HL-60 (cell line): Measurements from ENCODE around the gene ABCA7.

ENCODE experiments used
- DNase-seq, 2 experiments: peaks; one replicate each; pipeline ENCODE4 v3.0.0-alpha.2; 2010 to 2020; ENCODE audit warnings: low read depth in 1 of 2, low spot score in 1 of 2
- H3K27ac ChIP-seq: fragments of 250-450 bp; sonication (Bioruptor Pico); replicated peaks from 2 replicates; pipeline ENCODE4 v1.5.1; 2020; ENCODE audit warnings: mild to moderate bottlenecking, moderate library complexity
- H3K27me3 ChIP-seq: fragments of 250-450 bp; sonication (Bioruptor Pico); 2 replicates; pipeline ENCODE4 v1.5.1; 2021; ENCODE audit warnings: mild to moderate bottlenecking, moderate library complexity; ENCODE audit not compliant: insufficient read depth, poor library complexity, severe bottlenecking
- H3K4me3 ChIP-seq: replicated peaks from 2 replicates; pipeline ENCODE4 v1.5.1; 2011; ENCODE audit warnings: mild to moderate bottlenecking, control low read depth, low read length; ENCODE audit not compliant: insufficient read depth
- GABPA ChIP-seq: IDR thresholded peaks from 2 replicates; pipeline ENCODE4 v1.6.1; 2012; ENCODE audit warnings: low read depth
- POLR2AphosphoS5 ChIP-seq: IDR thresholded peaks from 2 replicates; pipeline ENCODE4 v1.6.1; 2012; ENCODE audit warnings: low read depth
- SPI1 ChIP-seq: IDR thresholded peaks from 2 replicates; pipeline ENCODE4 v1.6.1; 2012; ENCODE audit warnings: low read depth, mild to moderate bottlenecking, borderline replicate concordance
- TF ChIP-seq, protein P1 (sequence below): IDR thresholded peaks from one replicate; pipeline ENCODE4 v1.5.1; 2011; ENCODE audit warnings: low read length, control low read depth, inconsistent platforms; ENCODE audit not compliant: insufficient read depth
- TF ChIP-seq, protein P2 (sequence below): IDR thresholded peaks from 2 replicates; pipeline ENCODE4 v1.6.1; 2012; ENCODE audit warnings: low read depth; ENCODE audit not compliant: insufficient replicate concordance

ABCA7 gene

GRCh38 chr19:1027650-1028061 lies 12.3 kb upstream of the ABCA7 start:
- TF ChIP-seq, protein P1, sequence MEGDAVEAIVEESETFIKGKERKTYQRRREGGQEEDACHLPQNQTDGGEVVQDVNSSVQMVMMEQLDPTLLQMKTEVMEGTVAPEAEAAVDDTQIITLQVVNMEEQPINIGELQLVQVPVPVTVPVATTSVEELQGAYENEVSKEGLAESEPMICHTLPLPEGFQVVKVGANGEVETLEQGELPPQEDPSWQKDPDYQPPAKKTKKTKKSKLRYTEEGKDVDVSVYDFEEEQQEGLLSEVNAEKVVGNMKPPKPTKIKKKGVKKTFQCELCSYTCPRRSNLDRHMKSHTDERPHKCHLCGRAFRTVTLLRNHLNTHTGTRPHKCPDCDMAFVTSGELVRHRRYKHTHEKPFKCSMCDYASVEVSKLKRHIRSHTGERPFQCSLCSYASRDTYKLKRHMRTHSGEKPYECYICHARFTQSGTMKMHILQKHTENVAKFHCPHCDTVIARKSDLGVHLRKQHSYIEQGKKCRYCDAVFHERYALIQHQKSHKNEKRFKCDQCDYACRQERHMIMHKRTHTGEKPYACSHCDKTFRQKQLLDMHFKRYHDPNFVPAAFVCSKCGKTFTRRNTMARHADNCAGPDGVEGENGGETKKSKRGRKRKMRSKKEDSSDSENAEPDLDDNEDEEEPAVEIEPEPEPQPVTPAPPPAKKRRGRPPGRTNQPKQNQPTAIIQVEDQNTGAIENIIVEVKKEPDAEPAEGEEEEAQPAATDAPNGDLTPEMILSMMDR, result no peak
- TF ChIP-seq, protein P2, sequence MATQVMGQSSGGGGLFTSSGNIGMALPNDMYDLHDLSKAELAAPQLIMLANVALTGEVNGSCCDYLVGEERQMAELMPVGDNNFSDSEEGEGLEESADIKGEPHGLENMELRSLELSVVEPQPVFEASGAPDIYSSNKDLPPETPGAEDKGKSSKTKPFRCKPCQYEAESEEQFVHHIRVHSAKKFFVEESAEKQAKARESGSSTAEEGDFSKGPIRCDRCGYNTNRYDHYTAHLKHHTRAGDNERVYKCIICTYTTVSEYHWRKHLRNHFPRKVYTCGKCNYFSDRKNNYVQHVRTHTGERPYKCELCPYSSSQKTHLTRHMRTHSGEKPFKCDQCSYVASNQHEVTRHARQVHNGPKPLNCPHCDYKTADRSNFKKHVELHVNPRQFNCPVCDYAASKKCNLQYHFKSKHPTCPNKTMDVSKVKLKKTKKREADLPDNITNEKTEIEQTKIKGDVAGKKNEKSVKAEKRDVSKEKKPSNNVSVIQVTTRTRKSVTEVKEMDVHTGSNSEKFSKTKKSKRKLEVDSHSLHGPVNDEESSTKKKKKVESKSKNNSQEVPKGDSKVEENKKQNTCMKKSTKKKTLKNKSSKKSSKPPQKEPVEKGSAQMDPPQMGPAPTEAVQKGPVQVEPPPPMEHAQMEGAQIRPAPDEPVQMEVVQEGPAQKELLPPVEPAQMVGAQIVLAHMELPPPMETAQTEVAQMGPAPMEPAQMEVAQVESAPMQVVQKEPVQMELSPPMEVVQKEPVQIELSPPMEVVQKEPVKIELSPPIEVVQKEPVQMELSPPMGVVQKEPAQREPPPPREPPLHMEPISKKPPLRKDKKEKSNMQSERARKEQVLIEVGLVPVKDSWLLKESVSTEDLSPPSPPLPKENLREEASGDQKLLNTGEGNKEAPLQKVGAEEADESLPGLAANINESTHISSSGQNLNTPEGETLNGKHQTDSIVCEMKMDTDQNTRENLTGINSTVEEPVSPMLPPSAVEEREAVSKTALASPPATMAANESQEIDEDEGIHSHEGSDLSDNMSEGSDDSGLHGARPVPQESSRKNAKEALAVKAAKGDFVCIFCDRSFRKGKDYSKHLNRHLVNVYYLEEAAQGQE, result no peak
- TF ChIP-seq SPI1 (no peak), POLR2AphosphoS5 (no peak)
- no peaks in the 10 kb centered on the region for H3K27me3 ChIP-seq
- peak overlapping the region; percentile 96 for H3K27ac ChIP-seq
- DNase-seq, result no peak
- H3K4me3 ChIP-seq, result peak overlapping the region; percentile 75

GRCh38 chr19:1028062-1028926 lies 11.6 kb upstream of the ABCA7 start:
- Histone ChIP-seq H3K27me3 (no peaks in the 10 kb centered on the region), H3K27ac (peak overlapping the region; percentile 96), H3K4me3 (peak overlapping the region; percentile 75)
- DNase-seq, result peak; percentile 59
- TF ChIP-seq SPI1, result peak; percentile 17; the same call in 1 of the 2 replicates
- TF ChIP-seq, protein P1, result no peak
- TF ChIP-seq GABPA, result peak; percentile 60
- TF ChIP-seq, protein P2, result no peak
- TF ChIP-seq POLR2AphosphoS5, result no peak

DNA sequence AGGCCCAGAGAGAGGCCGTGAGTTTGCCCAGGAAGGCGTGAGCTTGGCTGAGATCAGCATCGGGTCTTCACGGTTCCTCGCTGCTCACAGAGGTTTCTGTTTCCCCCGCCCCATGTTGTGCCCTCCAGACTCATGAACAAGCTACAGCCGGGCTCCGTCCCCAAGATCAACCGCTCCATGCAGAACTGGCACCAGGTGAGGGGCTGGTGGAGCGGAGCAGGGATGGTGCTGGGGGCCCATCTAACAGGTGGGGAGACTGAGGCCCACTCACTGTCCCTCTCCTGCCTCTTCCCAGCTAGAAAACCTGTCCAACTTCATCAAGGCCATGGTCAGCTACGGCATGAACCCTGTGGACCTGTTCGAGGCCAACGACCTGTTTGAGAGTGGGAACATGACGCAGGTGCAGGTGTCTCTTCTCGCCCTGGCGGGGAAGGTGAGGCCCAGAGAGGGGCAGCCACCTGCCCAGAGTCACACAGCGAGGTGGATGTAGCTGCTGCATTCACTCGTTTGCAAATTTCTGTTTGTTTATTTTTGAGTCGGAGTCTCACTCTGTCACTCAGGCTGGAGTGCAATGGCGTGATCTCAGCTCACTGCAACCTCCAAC lies 7.5 kb upstream of the ABCA7 start:
- DNase-seq, result no peak
- H3K27me3 ChIP-seq, result no peaks in the 10 kb centered on the region
- H3K4me3 ChIP-seq, result no peak overlapping the region
- TF ChIP-seq SPI1, result no peak
- TF ChIP-seq, protein P2, result no peak
- TF ChIP-seq GABPA, result no peak
- TF ChIP-seq POLR2AphosphoS5, result no peak
- TF ChIP-seq, protein P1, result no peak
- H3K27ac ChIP-seq, result no peak overlapping the region
